ENCODE measurements around the gene JTB.

The JTB gene

GRCh38 chr1:153968000-153968363 lies 9.5 kb downstream of the JTB start:
- no peaks in the 10 kb centered on the region for H3K9me3 ChIP-seq (ENCODE audit: low read length)

GRCh38 chr1:153967107-153967999 lies 10.1 kb downstream of the JTB start, which contains the start of gene CREB3L4:
TSS of gene CREB3L4 (plus strand) at chr1:153967902. CDS start at chr1:153968526, 624 bp downstream.
- Histone ChIP-seq H3K9me3 (ENCODE audit: low read length) (no peaks in the 10 kb centered on the region), H4K20me1 (ENCODE audit: insufficient read depth, low read length) (no peaks in the 10 kb centered on the region), H3K27me3 (ENCODE audit: insufficient read depth, low read length) (no peaks in the 10 kb centered on the region), H3K9me2 (ENCODE audit: low read depth, low read length) (no peaks in the 10 kb centered on the region), H3K4me1 (ENCODE audit: insufficient read depth, low read length, severe bottlenecking) (peaks cover 49% of the 10 kb centered on the region), H3F3A (ENCODE audit: insufficient read depth, low read length) (peaks cover 1% of the 10 kb centered on the region; the same call in 1 of the 2 replicates), H3K4me3 (ENCODE audit: low read depth, low read length, poor library complexity, severe bottlenecking) (peak within 1 kb of the TSS; percentile 91), H3K36me3 (ENCODE audit: insufficient read depth, low read length) (peaks cover under 1% of the 10 kb centered on the region; the same call in 1 of the 2 replicates), H3K9ac (ENCODE audit: low read length) (peak within 1 kb of the TSS; percentile 94), H3K27ac (ENCODE audit: low read depth, low read length, poor library complexity, severe bottlenecking) (peak within 1 kb of the TSS; percentile 96), H3K79me2 (ENCODE audit: insufficient read depth, low read length) (peaks cover 4% of the 10 kb centered on the region; the same call in 1 of the 2 replicates), H2AFZ (ENCODE audit: low read length) (no peak within 1 kb of the TSS), H3K4me2 (ENCODE audit: low read length) (peak within 1 kb of the TSS; percentile 77)
- TF ChIP-seq EZH2 (IDR thresholded peaks at IDR 0.05; ENCODE audit: borderline replicate concordance, low read length), result no peak
- peak; percentile 37 for TF ChIP-seq CTCF (IDR thresholded peaks at IDR 0.05; ENCODE audit: low read length)

More at GRCh38 chr1:153968000-153968363, 9.5 kb downstream of the JTB start:
- Histone ChIP-seq H4K20me1 (ENCODE audit: insufficient read depth, low read length) (no peaks in the 10 kb centered on the region), H3F3A (ENCODE audit: insufficient read depth, low read length) (peaks cover 4% of the 10 kb centered on the region; the same call in 1 of the 2 replicates), H2AFZ (ENCODE audit: low read length) (no peak overlapping the region), H3K79me2 (ENCODE audit: insufficient read depth, low read length) (peaks cover 4% of the 10 kb centered on the region; the same call in 1 of the 2 replicates), H3K9me2 (ENCODE audit: low read depth, low read length) (no peaks in the 10 kb centered on the region), H3K4me2 (ENCODE audit: low read length) (peak overlapping the region; percentile 77), H3K27ac (ENCODE audit: low read depth, low read length, poor library complexity, severe bottlenecking) (peak overlapping the region; percentile 96), H3K4me1 (ENCODE audit: insufficient read depth, low read length, severe bottlenecking) (peaks cover 49% of the 10 kb centered on the region), H3K9ac (ENCODE audit: low read length) (peak overlapping the region; percentile 94), H3K27me3 (ENCODE audit: insufficient read depth, low read length) (no peaks in the 10 kb centered on the region), H3K36me3 (ENCODE audit: insufficient read depth, low read length) (peaks cover 7% of the 10 kb centered on the region; the same call in 1 of the 2 replicates), H3K4me3 (ENCODE audit: low read depth, low read length, poor library complexity, severe bottlenecking) (peak overlapping the region; percentile 91)
- TF ChIP-seq CTCF (IDR thresholded peaks at IDR 0.05; ENCODE audit: low read length), result no peak
- TF ChIP-seq EZH2 (IDR thresholded peaks at IDR 0.05; ENCODE audit: borderline replicate concordance, low read length), result no peak

- peaks cover 7% of the 10 kb centered on the region; the same call in 1 of the 2 replicates for H3K36me3 ChIP-seq (ENCODE audit: insufficient read depth, low read length)
- peak overlapping the region; percentile 72 for H3K4me3 ChIP-seq (ENCODE audit: low read depth, low read length, poor library complexity, severe bottlenecking)
- TF ChIP-seq CTCF (IDR thresholded peaks at IDR 0.05; ENCODE audit: low read length), result no peak
- no peak for TF ChIP-seq EZH2 (IDR thresholded peaks at IDR 0.05; ENCODE audit: borderline replicate concordance, low read length)
- no peaks in the 10 kb centered on the region for H4K20me1 ChIP-seq (ENCODE audit: insufficient read depth, low read length)
- no peaks in the 10 kb centered on the region for H3K27me3 ChIP-seq (ENCODE audit: insufficient read depth, low read length)
- H2AFZ ChIP-seq (ENCODE audit: low read length), result no peak overlapping the region
- H3K9me2 ChIP-seq (ENCODE audit: low read depth, low read length), result no peaks in the 10 kb centered on the region
- no peaks in the 10 kb centered on the region for H3F3A ChIP-seq (ENCODE audit: insufficient read depth, low read length)
- peak overlapping the region; percentile 84 for H3K9ac ChIP-seq (ENCODE audit: low read length)
- H3K79me2 ChIP-seq (ENCODE audit: insufficient read depth, low read length), result peaks cover 4% of the 10 kb centered on the region; the same call in 1 of the 2 replicates
- H3K27ac ChIP-seq (ENCODE audit: low read depth, low read length, poor library complexity, severe bottlenecking), result peak overlapping the region; percentile 73
- H3K4me1 ChIP-seq (ENCODE audit: insufficient read depth, low read length, severe bottlenecking), result peaks cover 55% of the 10 kb centered on the region
- H3K4me2 ChIP-seq (ENCODE audit: low read length), result peak overlapping the region; percentile 88
- no peaks in the 10 kb centered on the region for H3K9me3 ChIP-seq (ENCODE audit: low read length)
Measured at GRCh38 chr1:153963850-153964331, 13.6 kb downstream of the JTB start.

All from OCI-LY1 (cell line).